GM21723 (cell line): Measurements from ENCODE around the gene CST9L.

Source experiments
- ATAC-seq: cut with Tn5 transposase; IDR thresholded peaks from one replicate; pipeline ENCODE4 v1.9.1; 2021; ENCODE audit warnings: mild to moderate bottlenecking, moderate library complexity; ENCODE audit not compliant: unreplicated experiment

Gene CST9L

GRCh38 chr20:23547613-23548012 is 20.7 kb downstream of the CST9L start:
- no peak for ATAC-seq

- ATAC-seq = no peak
Observed at GRCh38 chr20:23546435-23547144, 21.7 kb downstream of the CST9L start.

- no peak for ATAC-seq
Observed at GRCh38 chr20:23544133-23544532, 24.2 kb downstream of the CST9L start.

GRCh38 chr20:23542801-23543200 is 25.5 kb downstream of the CST9L start:
- no peak for ATAC-seq

GRCh38 chr20:23541776-23542175 is 26.5 kb downstream of the CST9L start:
- ATAC-seq = no peak

- no peak for ATAC-seq
Observed at GRCh38 chr20:23541330-23541729, 27.0 kb downstream of the CST9L start.

GRCh38 chr20:23540624-23541023 is 27.7 kb downstream of the CST9L start:
- ATAC-seq = no peak

GRCh38 chr20:23537030-23537429 is 31.3 kb downstream of the CST9L start:
- no peak for ATAC-seq

GRCh38 chr20:23536328-23536974 is 31.8 kb downstream of the CST9L start:
- no peak for ATAC-seq

- no peak for ATAC-seq
Observed at GRCh38 chr20:23534801-23535593, 33.3 kb downstream of the CST9L start.

- no peak for ATAC-seq
Observed at GRCh38 chr20:23533161-23533560, 35.1 kb downstream of the CST9L start.

GRCh38 chr20:23532533-23532932 is 35.8 kb downstream of the CST9L start:
- no peak for ATAC-seq

GRCh38 chr20:23530937-23531567 is 37.2 kb downstream of the CST9L start:
- ATAC-seq = peak; percentile 62

GRCh38 chr20:23528867-23529431 is 39.3 kb downstream of the CST9L start:
- no peak for ATAC-seq

- ATAC-seq = no peak
Observed at GRCh38 chr20:23526850-23527249, 41.4 kb downstream of the CST9L start.

- ATAC-seq = no peak
Observed at GRCh38 chr20:23524146-23524545, 44.1 kb downstream of the CST9L start.

GRCh38 chr20:23520185-23520584 is 48.1 kb downstream of the CST9L start:
- ATAC-seq = no peak

GRCh38 chr20:23519556-23519955 is 48.7 kb downstream of the CST9L start:
- no peak for ATAC-seq

GRCh38 chr20:23517719-23518118 is 50.6 kb downstream of the CST9L start:
- ATAC-seq = no peak

- ATAC-seq = no peak
Observed at GRCh38 chr20:23515250-23515939, 52.9 kb downstream of the CST9L start.
